HCT116 (cell line): ENCODE results near the gene HNRNPU. TPM values are rescaled to one million over a fixed set of nuclear protein-coding genes. Genes with fewer than 3 reads are reported as not detected.

Experiments used
- ATAC-seq: fragments of 200-7000 bp; cut with Tn5 transposase; 2 replicates; pipeline ENCODE4 v1.9.1; 2020; ENCODE audit warnings: mild to moderate bottlenecking, moderate library complexity
- BruUV-seq: library from RNA; stranded (reverse); fragments of 400-500 nt; replicated peaks from 2 replicates; lab custom pipeline; 2021; lab: Mats Ljungman, UMichigan
- CTCF ChIA-PET: fragments of 300-600 bp; sonication (Branson Sonifier 250); formaldehyde crosslinking; loops from one replicate; lab custom pipeline; 2021; ENCODE audit warnings: antibody characterized with exemption; lab: Charles Lee
- POLR2A ChIA-PET: fragments of 300-600, 350-600 bp; sonication (Branson Sonifier 250); formaldehyde crosslinking; loops from one replicate; lab custom pipeline; 2021; ENCODE audit warnings: antibody characterized with exemption; lab: Charles Lee
- RAD21 ChIA-PET, 2 experiments: fragments of 300-600 bp; sonication (Branson Sonifier 250); formaldehyde crosslinking; loops; one replicate each; lab custom pipeline; 2023; ENCODE audit warnings: low total read pairs in 2 of 2; ENCODE audit not compliant: uncharacterized antibody in 2 of 2, unreplicated experiment in 2 of 2, low non-redundant PET in 1 of 2; lab: Charles Lee
- DNase-seq: peaks from one replicate; pipeline ENCODE4 v3.0.0-alpha.2; 2010; ENCODE audit warnings: low read depth, low spot score
- H2AFZ ChIP-seq: fragments of 200-600 bp; shearing (Covaris generic), sonication (generic); 2 replicates; pipeline ENCODE4 v1.6.1; 2017; ENCODE audit warnings: low read depth, mixed run types, mixed read lengths, antibody characterized with exemption, low read length; ENCODE audit not compliant: poor library complexity, severe bottlenecking
- H3K27ac ChIP-seq: 2 replicates; pipeline ENCODE4 v1.5.1; 2012; ENCODE audit warnings: low read depth, low read length
- H3K27me3 ChIP-seq: fragments of 200-600 bp; sonication (generic); 2 replicates; pipeline ENCODE4 v1.6.1; 2016; ENCODE audit warnings: mixed run types, low read length, mixed read lengths; ENCODE audit not compliant: insufficient read depth
- H3K36me3 ChIP-seq, 2 experiments: fragments of 200-500 bp in 1 of 2; fragments of 200-600 bp in 1 of 2; sonication (Bioruptor generic) in 1 of 2; sonication (generic) in 1 of 2; 2 replicates each; pipeline versions ENCODE4 v1.5.1 to v1.6.1; 2014 to 2016; ENCODE audit warnings: low read length in 2 of 2, inconsistent platforms in 1 of 2, mixed read lengths in 1 of 2, mixed run types in 1 of 2; ENCODE audit not compliant: insufficient read depth in 2 of 2, control insufficient read depth in 1 of 2
- H3K4me1 ChIP-seq, 2 experiments: fragments of 200-600 bp in 1 of 2; sonication (generic) in 1 of 2; 2 replicates each; pipeline versions ENCODE4 v1.5.1 to v1.6.1; 2012 to 2017; ENCODE audit warnings: low read length in 2 of 2, inconsistent platforms in 1 of 2, mild to moderate bottlenecking in 1 of 2, mixed read lengths in 1 of 2, mixed run types in 1 of 2, moderate library complexity in 1 of 2; ENCODE audit not compliant: insufficient read depth in 2 of 2, control insufficient read depth in 1 of 2
- H3K4me2 ChIP-seq: fragments of 200-600 bp; sonication (generic); 2 replicates; pipeline ENCODE4 v1.6.1; 2017; ENCODE audit warnings: mixed run types, low read length, mixed read lengths
- H3K4me3 ChIP-seq, 2 experiments: fragments of 200-600 bp in 1 of 2; sonication (generic) in 1 of 2; replicated peaks in 1 of 2; 2 replicates each; pipeline ENCODE4 v1.5.1; 2011 to 2016; ENCODE audit warnings: low read length in 2 of 2, control low read depth in 1 of 2, low read depth in 1 of 2, mild to moderate bottlenecking in 1 of 2, mixed read lengths in 1 of 2, mixed run types in 1 of 2
- H3K79me2 ChIP-seq: fragments of 200-600 bp; sonication (generic); 2 replicates; pipeline ENCODE4 v1.6.1; 2017; ENCODE audit warnings: mild to moderate bottlenecking, mixed run types, low read length, moderate library complexity, mixed read lengths; ENCODE audit not compliant: insufficient read depth
- H3K9ac ChIP-seq: fragments of 200-600 bp; sonication (generic); 2 replicates; pipeline ENCODE4 v1.6.1; 2016; ENCODE audit warnings: low read length, mixed read lengths
- H3K9me2 ChIP-seq: fragments of 200-600 bp; sonication (generic), shearing (Covaris generic); 2 replicates; pipeline ENCODE4 v1.6.1; 2017; ENCODE audit warnings: mixed run types, mild to moderate bottlenecking, moderate library complexity; ENCODE audit not compliant: insufficient read depth
- H3K9me3 ChIP-seq, 2 experiments: fragments of 200-500 bp in 1 of 2; fragments of 200-600 bp in 1 of 2; sonication (Bioruptor generic) in 1 of 2; sonication (generic) in 1 of 2; 2 replicates each; pipeline ENCODE4 v1.6.1; 2014 to 2017; ENCODE audit warnings: low read length in 2 of 2, mixed read lengths in 2 of 2, inconsistent platforms in 1 of 2, low read depth in 1 of 2, mild to moderate bottlenecking in 1 of 2, mixed run types in 1 of 2, moderate library complexity in 1 of 2; ENCODE audit not compliant: control insufficient read depth in 1 of 2, insufficient read depth in 1 of 2
- H4K20me1 ChIP-seq: fragments of 200-600 bp; sonication (generic), shearing (Covaris generic); 2 replicates; pipeline ENCODE4 v1.6.1; 2017; ENCODE audit warnings: mixed run types, mild to moderate bottlenecking, moderate library complexity; ENCODE audit not compliant: insufficient read depth
- CTCF ChIP-seq, 3 experiments: fragments of 200-600 bp in 1 of 3; sonication (generic) in 1 of 3; IDR thresholded peaks in 2 of 3; conservative IDR thresholded peaks in 1 of 3; 2 replicates each; pipeline ENCODE4 v1.5.1; 2012 to 2017; ENCODE audit warnings: low read depth in 2 of 3, low read length in 2 of 3, antibody characterized with exemption in 1 of 3, borderline replicate concordance in 1 of 3, control low read depth in 1 of 3, mild to moderate bottlenecking in 1 of 3, mixed read lengths in 1 of 3, mixed run types in 1 of 3, moderate library complexity in 1 of 3; ENCODE audit not compliant: insufficient read depth in 1 of 3
- EGR1 ChIP-seq: IDR thresholded peaks from 2 replicates; pipeline ENCODE4 v1.6.1; 2012; ENCODE audit warnings: low read depth
- POLR2AphosphoS5 ChIP-seq: IDR thresholded peaks from 2 replicates; pipeline ENCODE4 v1.6.1; 2011; ENCODE audit warnings: mild to moderate bottlenecking, low read depth, low read length, moderate library complexity
- REST ChIP-seq: IDR thresholded peaks from 2 replicates; pipeline ENCODE4 v1.6.1; 2012; ENCODE audit warnings: low read depth
- SIN3A ChIP-seq: IDR thresholded peaks from 2 replicates; pipeline ENCODE4 v1.6.1; 2012; ENCODE audit warnings: low read depth
- SP1 ChIP-seq: IDR thresholded peaks from 2 replicates; pipeline ENCODE4 v1.6.1; 2012; ENCODE audit warnings: low read depth
- SRF ChIP-seq: IDR thresholded peaks from 2 replicates; pipeline ENCODE4 v1.6.1; 2012; ENCODE audit warnings: low read depth
- TCF7L2 ChIP-seq: IDR thresholded peaks from 2 replicates; pipeline ENCODE4 v1.7.0; 2011; ENCODE audit warnings: borderline replicate concordance, inconsistent platforms; ENCODE audit not compliant: insufficient read depth, insufficient read length; ENCODE audit errors: extremely low read depth
- YY1 ChIP-seq: IDR thresholded peaks from 2 replicates; pipeline ENCODE4 v1.6.1; 2011; ENCODE audit warnings: low read length, low read depth, moderate library complexity, mild to moderate bottlenecking; ENCODE audit not compliant: insufficient replicate concordance; ENCODE audit errors: extremely low read depth
- intact Hi-C: fragments of 100-400 bp; cut with micrococcal nuclease; formaldehyde crosslinking; loops from 2 replicates; pipeline ENCODE4 v1.10.0; 2022
- total RNA-seq: library from RNA; stranded (reverse); gene quantifications from one replicate; pipeline ENCODE4 v1.2.1, GENCODE V29; 2021; ENCODE audit not compliant: unreplicated experiment
- TF ChIP-seq, protein P1 (sequence below): IDR thresholded peaks from 2 replicates; pipeline ENCODE4 v1.6.1; 2012

The HNRNPU gene
- total RNA-seq, 1 experiment from 2014 or later: 424 TPM

DNA sequence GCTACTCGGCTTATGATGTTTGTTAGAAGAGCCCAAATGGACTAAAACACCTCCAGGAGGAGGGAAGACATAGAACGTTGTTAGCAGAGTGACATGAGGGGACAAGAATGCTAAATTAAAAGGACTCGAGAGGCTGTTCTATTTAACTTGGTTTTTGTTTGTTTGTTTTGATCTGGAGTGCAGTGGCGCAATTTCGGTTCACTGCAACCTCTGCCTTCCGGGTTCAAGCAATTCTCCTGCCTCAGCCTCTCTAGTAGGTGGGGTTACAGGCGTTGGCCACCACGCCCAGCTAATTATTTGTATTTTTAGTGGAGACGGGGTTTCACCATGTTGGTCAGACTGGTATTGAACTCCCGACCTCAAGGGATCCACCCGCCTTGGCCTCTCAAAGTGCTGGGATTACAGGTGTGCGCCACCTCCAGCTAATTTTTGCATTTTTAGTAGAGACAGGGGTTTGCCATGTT is 5.1 kb upstream of the HNRNPU start:
- ChIA-PET CTCF (no interaction called here), POLR2A (no interaction called here)

More for the DNA sequence above, 5.1 kb upstream of the HNRNPU start:
- Histone ChIP-seq H3K9ac (no peak overlapping the region), H3K9me2 (no peaks in the 10 kb centered on the region), H3K27ac (no peak overlapping the region), H3K4me2 (no peak overlapping the region), H3K79me2 (no peaks in the 10 kb centered on the region), H4K20me1 (no peaks in the 10 kb centered on the region), H3K4me1 (peaks cover 7 to 13% of the 10 kb centered on the region in 2 experiments), H3K27me3 (no peaks in the 10 kb centered on the region), H3K9me3 (no peaks in the 10 kb centered on the region), H2AFZ (no peak overlapping the region), H3K4me3 (no peak overlapping the region), H3K36me3 (no peaks in the 10 kb centered on the region)
- BruUV-seq: no TSS peak
- DNase-seq: no peak
- TF ChIP-seq SP1 (no peak), YY1 (no peak), REST (no peak), POLR2AphosphoS5 (no peak), CTCF (IDR thresholded peaks at IDR 0.05 in 2 of 3, conservative IDR thresholded peaks at IDR 0.05 in 1 of 3; ENCODE audit: borderline replicate concordance in 1 of 3, insufficient read depth in 1 of 3, low read depth in 2 of 3, low read length in 2 of 3) (no peak), TCF7L2 (no peak), EGR1 (no peak), SIN3A (no peak), SRF (no peak)
- TF ChIP-seq, protein P1, sequence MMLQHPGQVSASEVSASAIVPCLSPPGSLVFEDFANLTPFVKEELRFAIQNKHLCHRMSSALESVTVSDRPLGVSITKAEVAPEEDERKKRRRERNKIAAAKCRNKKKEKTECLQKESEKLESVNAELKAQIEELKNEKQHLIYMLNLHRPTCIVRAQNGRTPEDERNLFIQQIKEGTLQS: no peak
- RAD21 ChIA-PET: no interaction called here
- intact Hi-C loops: no loop called here
- no peak for ATAC-seq
